Cardiac fibroblast (primary cell): ENCODE results near the gene OIP5.
"Not testable (repeated sequence)": the region's sequence is repeated elsewhere in the genome, so short reads cannot be mapped to it uniquely, and the experiment has no call there.

ENCODE experiments used
- DNase-seq, 2 donors: peaks; one replicate each; pipeline versions ENCODE4 v3.0.0 to v3.0.0-alpha.2; 2010; ENCODE audit warnings: low read depth in 2 of 2
- H3K4me3 ChIP-seq, 2 donors: replicated peaks in 1 of 2; 1 replicate in 1 of 2; 2 replicates in 1 of 2; pipeline ENCODE4 v1.5.1; 2011; ENCODE audit warnings: low read depth in 2 of 2, low read length in 2 of 2, mild to moderate bottlenecking in 2 of 2, moderate library complexity in 1 of 2
- TF ChIP-seq, protein P1 (sequence below): IDR thresholded peaks from one replicate; pipeline ENCODE4 v1.5.1; 2011; ENCODE audit warnings: low read depth, mild to moderate bottlenecking, low read length, inconsistent platforms

Gene OIP5

DNA sequence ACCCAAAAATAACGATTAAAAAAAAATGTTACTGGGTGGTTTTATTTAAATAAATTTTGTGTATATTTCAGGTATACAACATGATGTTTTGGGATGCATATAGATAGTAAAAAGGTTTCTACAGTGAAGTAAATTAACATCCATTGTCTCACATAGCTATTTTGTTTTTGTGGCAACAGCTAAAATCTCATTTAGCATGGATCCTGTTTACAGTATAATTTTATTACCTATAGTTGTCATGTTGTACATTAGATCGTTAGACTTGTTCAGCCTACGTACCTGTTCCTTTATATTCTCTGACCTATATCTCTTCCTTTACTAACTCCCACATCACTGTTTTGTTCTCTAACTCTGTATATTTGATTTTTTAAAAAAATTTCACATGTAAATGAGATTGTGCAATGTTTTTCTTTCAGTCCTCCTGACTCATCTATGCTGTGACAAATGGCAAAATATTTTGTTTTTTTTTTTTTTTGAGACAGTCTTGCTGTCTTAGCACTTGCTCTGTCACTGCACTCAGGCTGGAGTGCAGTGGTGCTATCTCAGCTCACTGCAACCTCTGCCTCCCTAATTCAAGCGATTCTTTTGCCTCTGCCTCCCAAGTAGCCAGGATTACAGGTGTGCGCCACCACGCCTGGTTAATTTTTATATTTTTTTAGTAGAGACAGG lies 45.6 kb downstream of the OIP5 start:
- DNase-seq = peak; percentile 22 to 72
- TF ChIP-seq, protein P1, sequence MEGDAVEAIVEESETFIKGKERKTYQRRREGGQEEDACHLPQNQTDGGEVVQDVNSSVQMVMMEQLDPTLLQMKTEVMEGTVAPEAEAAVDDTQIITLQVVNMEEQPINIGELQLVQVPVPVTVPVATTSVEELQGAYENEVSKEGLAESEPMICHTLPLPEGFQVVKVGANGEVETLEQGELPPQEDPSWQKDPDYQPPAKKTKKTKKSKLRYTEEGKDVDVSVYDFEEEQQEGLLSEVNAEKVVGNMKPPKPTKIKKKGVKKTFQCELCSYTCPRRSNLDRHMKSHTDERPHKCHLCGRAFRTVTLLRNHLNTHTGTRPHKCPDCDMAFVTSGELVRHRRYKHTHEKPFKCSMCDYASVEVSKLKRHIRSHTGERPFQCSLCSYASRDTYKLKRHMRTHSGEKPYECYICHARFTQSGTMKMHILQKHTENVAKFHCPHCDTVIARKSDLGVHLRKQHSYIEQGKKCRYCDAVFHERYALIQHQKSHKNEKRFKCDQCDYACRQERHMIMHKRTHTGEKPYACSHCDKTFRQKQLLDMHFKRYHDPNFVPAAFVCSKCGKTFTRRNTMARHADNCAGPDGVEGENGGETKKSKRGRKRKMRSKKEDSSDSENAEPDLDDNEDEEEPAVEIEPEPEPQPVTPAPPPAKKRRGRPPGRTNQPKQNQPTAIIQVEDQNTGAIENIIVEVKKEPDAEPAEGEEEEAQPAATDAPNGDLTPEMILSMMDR = no peak
- H3K4me3 ChIP-seq = no peak overlapping the region

GRCh38 chr15:41285285-41285684 lies 47.1 kb downstream of the OIP5 start:
- H3K4me3 ChIP-seq = peak overlapping the region; percentile 65 to 96
- DNase-seq = no peak
- TF ChIP-seq, protein P1 = no peak

DNA sequence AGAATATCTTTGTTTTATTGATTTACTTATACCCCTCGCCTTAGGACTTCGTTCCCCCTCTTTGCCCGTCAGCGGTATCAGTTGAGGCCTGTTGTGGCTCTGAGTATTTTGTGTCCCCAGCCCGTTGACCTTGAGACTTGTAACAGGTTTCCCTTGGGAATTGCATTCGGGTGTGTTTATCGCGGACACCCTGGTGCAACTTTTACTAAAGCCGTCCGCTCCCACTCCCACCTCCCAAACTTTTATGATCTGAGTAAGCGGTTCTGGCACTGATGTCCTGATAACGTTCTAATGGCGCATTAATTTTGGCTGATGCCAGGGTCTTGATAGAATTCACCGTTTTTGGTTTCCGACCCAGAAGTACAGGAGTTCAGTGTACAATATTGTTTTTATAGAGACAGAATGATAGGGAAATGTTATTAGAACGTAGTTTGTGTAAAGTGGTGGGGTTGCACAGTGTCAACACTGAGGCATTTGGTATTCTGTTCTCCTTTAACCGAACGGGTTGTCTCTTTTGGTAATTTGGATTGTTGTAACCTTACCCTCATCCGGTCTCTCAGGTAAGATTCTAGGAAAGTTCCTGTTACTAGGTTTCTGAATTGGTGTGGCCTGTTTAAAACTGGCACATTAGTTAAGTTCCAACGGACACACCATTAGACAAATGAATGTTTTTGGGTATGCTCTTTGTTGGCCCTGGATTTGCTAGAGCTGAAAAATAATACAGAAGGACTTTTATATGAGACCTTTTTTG lies 47.8 kb downstream of the OIP5 start:
- DNase-seq = peak; percentile 24
- TF ChIP-seq, protein P1 = no peak
- H3K4me3 ChIP-seq = peak overlapping the region; percentile 65 to 96

GRCh38 chr15:41283653-41284426 lies 48.6 kb downstream of the OIP5 start:
- DNase-seq = peak; percentile 100
- TF ChIP-seq, protein P1 = no peak
- peak overlapping the region; percentile 65 to 96 for H3K4me3 ChIP-seq

- peak overlapping the region in 1 of 2 donors; percentile 33 for H3K4me3 ChIP-seq
- DNase-seq = not testable (repeated sequence)
These were observed 49.3 kb downstream of the OIP5 start for GRCh38 chr15:41282980-41283652.

DNA sequence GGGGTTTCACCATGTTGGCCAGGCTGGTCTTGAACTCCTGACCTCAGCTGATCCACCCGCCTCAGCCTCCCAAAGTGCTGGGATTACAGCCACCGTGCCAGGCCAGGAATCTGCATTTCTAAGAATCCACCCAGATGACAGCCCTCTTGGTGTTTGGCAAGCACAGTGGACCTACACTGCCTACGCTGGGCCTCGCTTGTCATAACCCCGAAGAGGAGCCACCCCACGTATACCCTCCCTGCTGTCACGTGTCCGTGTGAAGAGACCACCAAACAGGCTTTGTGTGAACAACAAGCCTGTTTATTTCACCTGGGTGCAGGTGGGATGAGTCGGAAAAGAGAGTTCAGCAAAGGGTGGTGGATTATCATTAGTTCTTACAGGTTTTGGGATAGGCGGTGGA lies 50.0 kb downstream of the OIP5 start:
- DNase-seq, H3K4me3 ChIP-seq: not testable (repeated sequence)

GRCh38 chr15:41281236-41281635 lies 51.2 kb downstream of the OIP5 start:
- TF ChIP-seq, protein P1 = no peak
- DNase-seq = peak; percentile 77 to 86
- no peak overlapping the region for H3K4me3 ChIP-seq
